Neural cell (in vitro differentiated cells): ENCODE data around the gene COBL.

Source experiments
- POLR2AphosphoS5 ChIP-seq: IDR thresholded peaks from 2 replicates; pipeline ENCODE4 v1.6.1; 2012
- RAD21 ChIP-seq: fragments of 450-650 bp; conservative IDR thresholded peaks from 2 replicates; pipeline ENCODE4 v1.6.1; 2014; ENCODE audit warnings: antibody characterized with exemption, mild to moderate bottlenecking, moderate library complexity

DNA sequence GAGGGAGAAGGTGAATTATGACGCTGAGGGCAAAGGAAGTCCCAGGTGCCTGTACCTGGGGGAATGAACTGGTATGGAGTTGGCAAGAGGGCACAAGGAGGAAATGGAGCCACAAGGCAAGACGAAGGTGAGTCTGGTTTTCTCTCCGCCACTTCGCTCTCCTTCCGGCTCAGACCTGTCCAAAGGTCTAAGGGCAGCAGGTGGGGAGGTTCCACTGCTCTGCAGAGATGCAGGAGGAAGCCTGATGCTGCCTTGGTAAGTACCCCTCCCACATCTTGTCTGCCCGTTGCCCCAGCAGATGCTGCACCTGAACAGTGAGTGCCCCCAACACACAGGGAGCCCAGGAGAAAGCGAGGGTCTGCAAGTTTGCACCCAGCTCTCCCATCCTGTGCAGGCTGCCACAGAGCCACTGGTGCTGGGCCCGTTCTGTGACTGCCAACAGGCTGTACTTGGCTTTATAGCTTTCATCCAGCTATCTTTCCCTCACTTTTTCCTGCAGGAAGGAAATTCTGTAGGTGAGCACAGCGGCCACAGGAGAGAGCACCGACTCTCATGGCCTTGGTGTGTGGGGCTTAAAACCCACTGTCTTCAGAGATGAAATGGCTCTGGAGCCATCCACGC is 235.2 kb downstream of the COBL start:
- TF ChIP-seq POLR2AphosphoS5, result no peak
- TF ChIP-seq RAD21, result no peak
